Kidney (tissue), 14 donors: ENCODE data around the gene TUG1. TPM values are rescaled to one million over a fixed set of nuclear protein-coding genes. Genes with fewer than 3 reads are reported as not detected.

Source experiments
- DNase-seq, 5 donors: peaks; one replicate each; pipeline ENCODE4 v3.0.0-alpha.2; 2013 to 2020
- FAIRE-seq: peaks from 2 replicates; lab custom pipeline; 2012; peaks lifted over from hg19 to GRCh38; lab: Jason Lieb, UNC
- H3K27ac ChIP-seq, 2 donors: one replicate each; pipeline ENCODE4 v1.7.0; 2013; ENCODE audit warnings: low read depth in 2 of 2, low read length in 2 of 2, inconsistent platforms in 1 of 2
- H3K27me3 ChIP-seq: one replicate; pipeline ENCODE4 v1.7.1; 2013; ENCODE audit warnings: low read length, inconsistent platforms; ENCODE audit not compliant: control insufficient read depth, insufficient read depth
- H3K36me3 ChIP-seq, 3 donors: one replicate each; pipeline versions ENCODE4 v1.7.0 to v1.7.1; 2013; ENCODE audit warnings: low read length in 3 of 3, control low read depth in 1 of 3, inconsistent platforms in 1 of 3; ENCODE audit not compliant: insufficient read depth in 3 of 3, control insufficient read depth in 2 of 3
- H3K4me1 ChIP-seq, 3 donors: one replicate each; pipeline versions ENCODE4 v1.7.0 to v1.7.1; 2013; ENCODE audit warnings: low read length in 3 of 3, inconsistent platforms in 1 of 3, low read depth in 1 of 3; ENCODE audit not compliant: control insufficient read depth in 2 of 3, insufficient read depth in 2 of 3
- H3K4me3 ChIP-seq, 3 donors: one replicate each; pipeline versions ENCODE4 v1.7.0 to v1.8.1; 2013; ENCODE audit warnings: low read length in 3 of 3, control low read depth in 1 of 3, inconsistent platforms in 1 of 3
- H3K9ac ChIP-seq, 3 donors: one replicate each; pipeline versions ENCODE4 v1.7.0 to v1.7.1; 2013; ENCODE audit warnings: low read length in 3 of 3, control low read depth in 1 of 3, inconsistent platforms in 1 of 3
- H3K9me3 ChIP-seq, 3 donors: one replicate each; pipeline versions ENCODE4 v1.7.0 to v1.7.1; 2013; ENCODE audit warnings: low read length in 3 of 3, control low read depth in 1 of 3, inconsistent platforms in 1 of 3; ENCODE audit not compliant: control insufficient read depth in 2 of 3, insufficient read depth in 1 of 3
- intact Hi-C: fragments of 100-400 bp; cut with DNase I; formaldehyde crosslinking; loops from one replicate; pipeline ENCODE4 v1.11.1; 2022
- polyA plus RNA-seq: library from polyadenylated mRNA; stranded (reverse); fragments of 350-450 nt; fragmentation: Illumina TruSeq; extraction: RNeasy Lipid Tissue Mini Kit (QIAGEN cat#74804); gene quantifications from one replicate; pipeline ENCODE4 v1.2.3, GENCODE V29; 2014; ENCODE audit warnings: low read depth, low replicate concordance; ENCODE audit not compliant: insufficient read depth
- total RNA-seq: library from RNA; stranded (reverse); fragmentation: NEBNext Ultra II Directional; extraction: Animal tissue kit (Norgen Biotek cat#: 25700); gene quantifications from one replicate; pipeline ENCODE4 v1.2.1, GENCODE V29; 2021
- TF ChIP-seq, protein P1 (sequence below): IDR thresholded peaks from 3 replicates; pipeline ENCODE4 v1.5.1; 2012; ENCODE audit warnings: mild to moderate bottlenecking, moderate library complexity, borderline replicate concordance; ENCODE audit not compliant: insufficient read depth; ENCODE audit errors: extremely low read depth
- donor health status: control.
- donor health status: control.
- donor health status: control.
- donor health status: control.
- donor health status: control.
- donor health status: DM: yes; HTN: yes; CAD: no.
- donor health status: Normal renal cell carcinoma (clear cell type).

TUG1 gene
- total and polyA plus RNA-seq, 2 donors from 2014 or later = 25.5 to 79.0 TPM

DNA sequence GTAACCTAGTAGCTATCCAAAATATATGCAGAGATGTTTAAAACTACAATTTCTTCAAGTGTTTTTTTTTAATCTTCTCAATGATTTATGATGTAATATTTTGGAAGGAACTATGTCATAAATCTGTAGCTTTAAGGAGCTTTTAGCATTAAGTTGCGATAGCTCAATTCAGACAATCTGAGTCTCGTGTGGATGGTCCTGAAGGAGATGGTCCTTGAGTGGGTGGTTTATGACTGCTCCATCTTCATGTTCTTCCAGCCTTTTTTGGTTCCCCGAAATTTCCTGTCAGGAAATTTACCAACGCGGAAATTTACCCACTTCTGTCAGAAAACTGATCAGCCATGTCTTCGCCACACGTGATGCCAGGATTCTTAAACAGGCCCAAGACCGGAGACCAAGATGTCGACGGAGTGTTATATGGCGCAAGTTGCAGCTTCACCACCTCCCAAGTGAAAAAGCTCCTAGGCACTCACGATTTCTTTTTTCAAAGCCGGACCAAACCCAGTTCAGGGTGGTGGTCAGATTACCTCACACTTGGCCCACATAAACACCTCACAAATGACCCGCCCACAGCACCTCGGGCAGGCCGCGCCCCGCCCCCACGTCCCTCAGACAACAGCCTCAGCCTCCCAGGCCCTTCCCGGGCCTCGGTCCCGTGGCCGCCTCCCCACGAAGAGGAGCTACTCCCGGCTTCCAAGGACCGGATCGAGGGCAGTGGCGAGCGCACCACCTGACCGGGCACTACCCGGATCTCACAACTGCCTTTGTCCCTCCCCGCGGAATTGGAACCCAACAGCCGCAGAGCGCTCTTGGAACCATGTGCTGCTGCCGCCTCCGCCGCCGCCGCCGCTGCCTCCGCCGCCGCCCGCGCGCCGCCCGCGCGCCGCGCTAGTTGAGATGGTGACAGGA, 796 bp upstream of the TUG1 start, which contains the start of gene MORC2:
Gene MORC2, minus strand, starts transcription at position 760 of the 909 bp plus-strand sequence. CDS start 885 bp downstream, outside the sequence.
- intact Hi-C loops = no loop called here
- DNase-seq (peak in 3 of 5 donors; percentile 9 to 90 (median 86)), FAIRE-seq (no peak)
- Histone ChIP-seq H3K9ac (peak within 1 kb of the TSS; percentile 9 to 34 (median 20)), H3K4me1 (peaks cover 0 to 8% (median 0%) of the 10 kb centered on the region in 3 donors), H3K27ac (peak within 1 kb of the TSS; percentile 85 to 87), H3K27me3 (no peaks in the 10 kb centered on the region), H3K4me3 (peak within 1 kb of the TSS; percentile 85 to 91 (median 90)), H3K9me3 (peaks cover 0 to 20% (median 6%) of the 10 kb centered on the region in 3 donors), H3K36me3 (peaks cover 7 to 20% (median 16%) of the 10 kb centered on the region in 3 donors)
- TF ChIP-seq, protein P1, sequence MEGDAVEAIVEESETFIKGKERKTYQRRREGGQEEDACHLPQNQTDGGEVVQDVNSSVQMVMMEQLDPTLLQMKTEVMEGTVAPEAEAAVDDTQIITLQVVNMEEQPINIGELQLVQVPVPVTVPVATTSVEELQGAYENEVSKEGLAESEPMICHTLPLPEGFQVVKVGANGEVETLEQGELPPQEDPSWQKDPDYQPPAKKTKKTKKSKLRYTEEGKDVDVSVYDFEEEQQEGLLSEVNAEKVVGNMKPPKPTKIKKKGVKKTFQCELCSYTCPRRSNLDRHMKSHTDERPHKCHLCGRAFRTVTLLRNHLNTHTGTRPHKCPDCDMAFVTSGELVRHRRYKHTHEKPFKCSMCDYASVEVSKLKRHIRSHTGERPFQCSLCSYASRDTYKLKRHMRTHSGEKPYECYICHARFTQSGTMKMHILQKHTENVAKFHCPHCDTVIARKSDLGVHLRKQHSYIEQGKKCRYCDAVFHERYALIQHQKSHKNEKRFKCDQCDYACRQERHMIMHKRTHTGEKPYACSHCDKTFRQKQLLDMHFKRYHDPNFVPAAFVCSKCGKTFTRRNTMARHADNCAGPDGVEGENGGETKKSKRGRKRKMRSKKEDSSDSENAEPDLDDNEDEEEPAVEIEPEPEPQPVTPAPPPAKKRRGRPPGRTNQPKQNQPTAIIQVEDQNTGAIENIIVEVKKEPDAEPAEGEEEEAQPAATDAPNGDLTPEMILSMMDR = no peak

DNA sequence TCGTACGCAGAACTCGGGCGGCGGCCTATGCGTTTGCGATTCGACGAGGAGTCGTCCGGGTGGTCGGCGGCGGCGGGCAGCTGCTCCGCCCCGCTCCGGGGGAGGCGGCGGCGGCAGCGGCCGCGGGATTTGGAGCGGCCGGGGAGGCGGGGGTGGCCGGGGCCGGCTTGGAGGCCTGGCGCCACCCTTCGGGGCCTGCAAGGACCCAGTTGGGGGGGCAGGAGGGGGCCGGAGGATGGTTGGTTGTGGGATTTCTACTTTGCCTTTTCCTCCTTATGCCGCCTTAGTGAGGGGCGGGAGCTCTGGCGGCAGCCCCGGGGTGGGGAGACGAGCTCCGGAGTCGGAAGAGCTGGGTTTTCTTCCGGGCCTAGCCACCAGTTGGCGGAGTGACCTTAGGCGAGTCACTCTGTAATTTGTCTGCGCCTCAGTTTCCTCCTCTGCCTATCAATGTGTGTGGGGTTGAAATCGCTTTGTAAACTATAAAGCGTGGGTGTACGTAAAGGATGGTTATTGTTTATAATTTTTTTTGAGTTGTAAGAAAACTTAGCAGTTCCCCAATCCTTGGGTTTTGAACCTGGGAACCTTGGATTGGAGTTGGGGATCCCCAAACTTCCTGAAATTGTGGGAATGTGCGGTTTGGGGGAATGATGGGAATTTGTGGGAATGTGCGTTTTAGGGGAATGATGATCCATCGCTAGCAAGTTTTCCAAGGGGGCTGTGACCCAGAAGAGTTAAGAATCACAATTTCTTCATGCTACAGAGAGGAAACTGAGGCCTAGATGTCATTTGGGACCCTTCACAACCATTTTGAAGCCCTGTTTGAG, 679 bp downstream of the TUG1 start:
- Histone ChIP-seq H3K9me3 (peaks cover 0 to 27% (median 10%) of the 10 kb centered on the region in 3 donors), H3K9ac (peak overlapping the region; percentile 20 to 86 (median 34)), H3K27ac (peak overlapping the region; percentile 85 to 87), H3K4me3 (peak overlapping the region; percentile 85 to 91 (median 90)), H3K27me3 (no peaks in the 10 kb centered on the region), H3K4me1 (peaks cover 0 to 8% (median 0%) of the 10 kb centered on the region in 3 donors), H3K36me3 (peaks cover 7 to 34% (median 26%) of the 10 kb centered on the region in 3 donors)
- intact Hi-C loops = no loop called here
- TF ChIP-seq, protein P1 = no peak
- FAIRE-seq (no peak), DNase-seq (peak in 3 of 5 donors; percentile 49 to 78 (median 67))

DNA sequence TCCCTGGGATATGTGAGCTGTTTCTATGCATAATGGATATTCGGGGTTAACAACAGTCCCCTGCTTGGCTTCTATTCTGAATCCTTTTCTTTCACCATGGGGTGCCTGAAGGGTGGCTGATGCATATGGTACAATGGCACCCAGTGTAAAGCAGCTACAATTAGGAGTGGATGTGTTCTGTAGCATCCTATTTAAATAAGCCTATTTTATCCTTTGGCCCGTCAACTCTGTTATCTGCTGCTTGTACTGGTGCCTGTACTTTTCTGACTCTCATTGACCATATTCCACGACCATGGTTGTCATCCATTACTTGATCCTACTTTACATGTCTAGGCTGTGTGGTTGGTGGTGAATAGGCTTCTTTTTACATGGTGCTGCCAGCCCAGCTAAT, 1.3 kb downstream of the TUG1 start:
- intact Hi-C loops = no loop called here
- Histone ChIP-seq H3K9me3 (peaks cover 2 to 33% (median 13%) of the 10 kb centered on the region in 3 donors), H3K4me3 (peak overlapping the region; percentile 85 to 91 (median 90)), H3K27ac (no peak overlapping the region), H3K9ac (peak overlapping the region; percentile 20 to 86 (median 34)), H3K27me3 (no peaks in the 10 kb centered on the region), H3K4me1 (peaks cover 0 to 8% (median 0%) of the 10 kb centered on the region in 3 donors), H3K36me3 (peaks cover 10 to 38% (median 29%) of the 10 kb centered on the region in 3 donors)
- FAIRE-seq = no peak
- TF ChIP-seq, protein P1 = no peak
- DNase-seq = no peak
